GM18520 (cell line): ENCODE measurements around the gene LCE6A.

Experiments
- ATAC-seq: cut with Tn5 transposase; IDR thresholded peaks from one replicate; pipeline ENCODE4 v1.9.1; 2021; ENCODE audit not compliant: unreplicated experiment

The LCE6A gene

DNA sequence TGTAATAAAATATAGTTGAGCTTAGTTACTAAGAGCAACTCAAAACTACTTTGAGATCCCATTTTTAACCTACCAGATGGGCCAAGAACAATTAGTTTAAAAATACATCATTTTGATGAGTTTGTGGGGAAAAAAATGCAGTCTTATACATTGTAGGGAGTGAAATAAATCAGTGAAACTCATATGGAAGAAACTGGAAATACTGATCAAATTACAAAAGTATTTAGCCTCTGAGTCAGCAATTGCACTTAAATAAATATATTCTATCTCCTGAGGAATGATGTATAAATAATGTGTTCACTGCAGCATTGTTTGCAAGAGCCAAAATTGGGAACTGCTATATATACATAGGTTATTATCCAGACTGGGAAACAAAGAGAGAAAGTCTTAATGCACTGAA, 30.8 kb downstream of the LCE6A start:
- no peak for ATAC-seq

DNA sequence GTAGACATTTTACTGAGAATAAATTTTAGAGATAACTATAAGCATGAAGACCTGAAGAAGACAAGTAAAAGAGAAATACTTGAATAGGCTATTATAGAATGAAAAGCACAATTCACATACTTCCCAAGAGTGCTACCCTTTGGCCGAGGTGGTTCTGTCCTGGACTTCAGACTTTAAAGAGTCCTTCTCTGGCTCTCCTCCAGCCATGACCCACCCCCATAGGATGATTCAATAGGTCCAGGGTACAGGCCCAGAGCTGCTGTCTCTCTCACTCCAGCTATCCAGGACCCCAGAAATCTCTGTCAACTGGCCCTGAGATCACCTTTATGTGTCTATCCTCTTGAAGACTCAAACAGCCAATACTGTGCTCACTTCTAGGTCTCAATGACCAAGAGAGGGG, 34.2 kb downstream of the LCE6A start:
- no peak for ATAC-seq

DNA sequence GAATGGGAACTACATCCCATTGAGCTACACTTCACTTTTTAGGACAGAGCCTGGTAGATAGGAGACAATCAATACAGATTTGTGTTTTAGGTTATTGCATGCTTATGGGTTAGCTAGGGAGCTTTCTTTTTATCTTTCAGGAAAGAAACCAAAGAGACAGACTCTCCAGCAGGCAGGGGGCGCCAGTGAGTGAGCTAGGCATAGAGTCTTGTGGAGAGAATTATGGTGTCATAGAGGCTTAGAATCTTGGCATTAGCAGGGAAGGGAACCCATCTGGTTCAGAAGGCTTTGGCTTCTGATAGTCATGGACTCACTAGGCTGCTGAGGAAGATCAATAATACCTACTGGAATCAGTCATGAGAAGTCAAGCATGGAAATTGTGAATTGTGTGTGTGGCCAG, 35.4 kb downstream of the LCE6A start, which contains the start of gene SMCP:
TSS of gene SMCP (plus strand) at position 281 of the 400 bp plus-strand sequence. CDS start 6,101 bp downstream, outside the sequence.
- no peak for ATAC-seq

GRCh38 chr1:152879559-152880198, 37.0 kb downstream of the LCE6A start:
- no peak for ATAC-seq

DNA sequence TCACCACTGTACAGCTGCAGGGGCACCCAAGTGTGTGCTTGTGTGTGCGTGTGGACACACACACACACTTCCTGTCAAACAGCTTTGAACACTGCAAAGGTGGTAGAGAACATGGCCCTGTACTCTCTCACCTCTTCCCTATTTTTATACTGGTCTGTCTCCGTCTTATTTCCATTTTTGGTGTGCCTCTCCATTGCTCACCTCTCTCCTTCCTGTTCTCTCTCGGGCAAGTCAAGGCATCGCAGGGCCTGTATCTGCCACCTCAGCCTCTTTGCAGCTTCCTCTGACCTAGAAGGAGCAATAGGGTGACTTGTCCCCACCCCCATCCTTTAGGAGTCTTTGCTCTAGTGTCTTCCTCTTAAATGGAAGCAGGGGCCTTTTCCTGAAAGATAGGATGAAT, 37.7 kb downstream of the LCE6A start:
- no peak for ATAC-seq

- ATAC-seq: no peak
Observed at GRCh38 chr1:152880907-152881306, 38.3 kb downstream of the LCE6A start.

DNA sequence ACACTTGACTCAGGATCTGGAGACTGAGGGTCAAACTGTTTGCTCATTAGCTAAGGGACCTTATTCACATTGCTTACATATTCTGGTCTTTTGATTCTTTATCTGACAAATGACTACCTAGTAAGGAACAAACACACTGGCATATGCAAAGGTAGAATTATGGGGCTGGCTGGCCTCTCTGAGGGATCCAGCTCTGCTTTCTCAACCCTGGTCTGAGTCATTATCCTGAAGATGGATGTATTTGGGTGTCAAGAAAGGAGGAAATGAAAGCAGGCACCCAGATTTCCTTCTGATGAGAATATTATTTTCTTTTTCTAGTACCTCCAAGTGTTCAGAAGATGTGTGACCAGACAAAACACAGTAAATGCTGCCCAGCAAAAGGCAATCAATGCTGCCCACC, 41.4 kb downstream of the LCE6A start:
- no peak for ATAC-seq

DNA sequence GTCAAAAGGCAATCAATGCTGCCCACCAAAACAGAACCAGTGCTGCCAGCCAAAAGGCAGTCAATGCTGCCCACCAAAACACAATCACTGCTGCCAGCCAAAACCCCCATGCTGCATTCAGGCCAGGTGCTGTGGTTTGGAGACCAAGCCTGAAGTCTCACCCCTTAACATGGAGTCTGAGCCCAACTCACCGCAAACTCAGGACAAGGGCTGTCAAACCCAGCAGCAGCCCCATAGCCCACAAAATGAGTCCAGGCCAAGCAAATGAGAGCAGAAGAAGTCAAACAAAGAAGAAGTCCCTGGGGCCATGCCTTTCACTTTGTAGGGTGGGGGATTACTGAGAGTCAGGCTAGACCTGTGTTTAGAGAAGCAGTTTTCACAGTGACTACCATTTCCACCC, 41.9 kb downstream of the LCE6A start:
- no peak for ATAC-seq

DNA sequence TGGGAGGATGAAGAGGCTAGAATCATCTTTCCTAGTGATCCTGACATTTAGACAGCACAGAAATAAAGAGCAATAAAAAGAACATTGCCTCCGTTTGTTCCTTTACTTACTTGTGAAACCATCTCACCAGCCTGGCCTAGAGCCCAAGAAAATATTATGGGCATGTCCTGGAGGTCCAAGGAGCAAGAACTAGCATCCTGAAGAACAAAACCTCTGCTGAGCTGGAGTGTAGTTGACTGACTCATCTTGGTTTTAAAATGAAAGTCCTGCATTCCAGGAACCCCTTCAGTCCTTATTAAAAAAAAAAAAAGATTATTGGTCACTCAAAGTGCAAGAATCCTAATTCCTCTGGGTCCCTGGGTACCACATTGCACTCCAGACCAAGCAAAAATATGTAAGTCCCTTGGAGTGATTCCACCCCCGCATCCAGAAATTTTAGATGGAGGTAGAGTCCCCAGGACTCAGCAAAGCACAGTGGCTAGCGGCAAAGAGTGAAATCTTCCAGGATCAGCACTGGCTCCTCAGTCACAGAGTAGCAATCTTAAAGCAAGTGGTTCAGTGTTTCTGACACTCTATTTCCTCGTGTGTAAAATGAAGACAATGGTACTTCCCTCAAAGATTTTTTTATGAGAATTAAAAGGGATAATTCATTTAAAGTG, 42.4 kb downstream of the LCE6A start:
- no peak for ATAC-seq

GRCh38 chr1:152886085-152886484, 43.4 kb downstream of the LCE6A start:
- ATAC-seq: no peak

- ATAC-seq: no peak
Observed at GRCh38 chr1:152886758-152887409, 44.2 kb downstream of the LCE6A start.

GRCh38 chr1:152888126-152888525, 45.5 kb downstream of the LCE6A start:
- ATAC-seq: no peak
